Fibroblast of skin of abdomen (primary cell): Measurements from ENCODE around the gene CLSTN2.

Experiments
- DNase-seq: peaks from one replicate; pipeline ENCODE4 v3.0.0-alpha.2; 2013

CLSTN2 gene

GRCh38 chr3:140097874-140098635 lies 163.1 kb downstream of the CLSTN2 start:
- DNase-seq, result no peak

GRCh38 chr3:140100479-140100878 lies 165.5 kb downstream of the CLSTN2 start:
- no peak for DNase-seq

GRCh38 chr3:140103166-140103565 lies 168.2 kb downstream of the CLSTN2 start:
- no peak for DNase-seq

- no peak for DNase-seq
Observed at GRCh38 chr3:140103986-140104645, 169.1 kb downstream of the CLSTN2 start.

- DNase-seq, result no peak
Observed at GRCh38 chr3:140113996-140114788, 179.2 kb downstream of the CLSTN2 start.

- DNase-seq, result no peak
Observed at GRCh38 chr3:140114789-140115080, 179.8 kb downstream of the CLSTN2 start.

- no peak for DNase-seq
Observed at GRCh38 chr3:140117096-140117526, 182.1 kb downstream of the CLSTN2 start.

GRCh38 chr3:140122183-140122582 lies 187.2 kb downstream of the CLSTN2 start:
- DNase-seq, result no peak

GRCh38 chr3:140128217-140128616 lies 193.2 kb downstream of the CLSTN2 start:
- DNase-seq, result no peak

- DNase-seq, result peak; percentile 18
Observed at GRCh38 chr3:140128631-140129030, 193.6 kb downstream of the CLSTN2 start.

- DNase-seq, result no peak
Observed at GRCh38 chr3:140129768-140130284, 194.8 kb downstream of the CLSTN2 start.

GRCh38 chr3:140131895-140132294 lies 196.9 kb downstream of the CLSTN2 start:
- DNase-seq, result no peak

- DNase-seq, result no peak
Observed at GRCh38 chr3:140134231-140134965, 199.4 kb downstream of the CLSTN2 start.

GRCh38 chr3:140135461-140135860 lies 200.5 kb downstream of the CLSTN2 start:
- DNase-seq, result no peak

GRCh38 chr3:140143367-140144069 lies 208.5 kb downstream of the CLSTN2 start:
- no peak for DNase-seq

- DNase-seq, result no peak
Observed at GRCh38 chr3:140145528-140145927, 210.5 kb downstream of the CLSTN2 start.

GRCh38 chr3:140146668-140147067 lies 211.7 kb downstream of the CLSTN2 start:
- DNase-seq, result no peak

- no peak for DNase-seq
Observed at GRCh38 chr3:140147965-140148490, 213.0 kb downstream of the CLSTN2 start.

GRCh38 chr3:140148824-140149390 lies 213.9 kb downstream of the CLSTN2 start:
- no peak for DNase-seq

GRCh38 chr3:140151321-140151720 lies 216.3 kb downstream of the CLSTN2 start:
- DNase-seq, result no peak
